Inflammatory macrophage (primary cell): ENCODE measurements around the gene TDRD12.

Source experiments
- DNase-seq, 2 donors: peaks; one replicate each; pipeline ENCODE4 v3.0.0-alpha.2; 2020 to 2022

TDRD12 gene

GRCh38 chr19:32869966-32870573, 150.5 kb downstream of the TDRD12 start:
- no peak for DNase-seq

- no peak for DNase-seq
Observed at GRCh38 chr19:32870981-32871451, 151.4 kb downstream of the TDRD12 start.

GRCh38 chr19:32872391-32872790, 152.8 kb downstream of the TDRD12 start:
- no peak for DNase-seq

- no peak for DNase-seq
Observed at GRCh38 chr19:32873247-32873959, 153.8 kb downstream of the TDRD12 start.

GRCh38 chr19:32874605-32875004, 155.0 kb downstream of the TDRD12 start:
- DNase-seq, result no peak

GRCh38 chr19:32875428-32875827, 155.9 kb downstream of the TDRD12 start:
- DNase-seq, result no peak

- no peak for DNase-seq
Observed at GRCh38 chr19:32876236-32876918, 156.8 kb downstream of the TDRD12 start.

GRCh38 chr19:32876919-32877285, 157.3 kb downstream of the TDRD12 start:
- no peak for DNase-seq
